Measurements from ENCODE around the gene LZTFL1. TPM values are rescaled to one million over a fixed set of nuclear protein-coding genes. Genes with fewer than 3 reads are reported as not detected.

LZTFL1 gene
- total RNA-seq, 1 experiment from 2014 or later, result 21.0 TPM

- TF ChIP-seq EZH2phosphoT487 (IDR thresholded peaks at IDR 0.05; ENCODE audit: borderline replicate concordance) (no peak), JUND (IDR thresholded peaks at IDR 0.05) (no peak), EGR1 (IDR thresholded peaks at IDR 0.05; ENCODE audit: low read depth) (no peak), SIN3A (IDR thresholded peaks at IDR 0.05; ENCODE audit: low read depth) (no peak), SP1 (IDR thresholded peaks at IDR 0.05; ENCODE audit: low read depth) (no peak), YY1 (IDR thresholded peaks at IDR 0.05; ENCODE audit: extremely low read depth, insufficient replicate concordance, low read depth, low read length) (no peak), POLR2A (IDR thresholded peaks at IDR 0.05; ENCODE audit: borderline replicate concordance, extremely low read depth, insufficient read depth, insufficient read length) (no peak), CTCF (IDR thresholded peaks at IDR 0.05 in 2 of 3, conservative IDR thresholded peaks at IDR 0.05 in 1 of 3; ENCODE audit: borderline replicate concordance in 1 of 3, insufficient read depth in 1 of 3, low read depth in 2 of 3, low read length in 2 of 3) (no peak), CBX3 (IDR thresholded peaks at IDR 0.05; ENCODE audit: low read depth) (no peak), MAX (IDR thresholded peaks at IDR 0.05) (no peak), ATF3 (IDR thresholded peaks at IDR 0.05) (no peak), SRF (IDR thresholded peaks at IDR 0.05; ENCODE audit: low read depth) (no peak), ZFX (IDR thresholded peaks at IDR 0.05) (no peak), REST (IDR thresholded peaks at IDR 0.05; ENCODE audit: low read depth) (no peak), POLR2AphosphoS5 (IDR thresholded peaks at IDR 0.05; ENCODE audit: low read depth, low read length) (no peak), EZH2 (IDR thresholded peaks at IDR 0.05) (no peak), ZNF274 (IDR thresholded peaks at IDR 0.05; ENCODE audit: low read depth, low read length) (no peak), TCF7L2 (IDR thresholded peaks at IDR 0.05; ENCODE audit: borderline replicate concordance, extremely low read depth, insufficient read depth, insufficient read length) (no peak)
- Histone ChIP-seq H2AFZ (ENCODE audit: low read depth, low read length, poor library complexity, severe bottlenecking) (no peak overlapping the region), H3K9me2 (ENCODE audit: insufficient read depth) (no peaks in the 10 kb centered on the region), H3K36me3 (ENCODE audit: control insufficient read depth in 1 of 2, insufficient read depth in 2 of 2, low read length in 2 of 2) (no peaks in the 10 kb centered on the region), H3K4me1 (ENCODE audit: control insufficient read depth in 1 of 2, insufficient read depth in 2 of 2, low read length in 2 of 2) (no peaks in the 10 kb centered on the region), H3K79me2 (ENCODE audit: insufficient read depth, low read length) (no peaks in the 10 kb centered on the region), H3K27me3 (ENCODE audit: insufficient read depth, low read length) (no peaks in the 10 kb centered on the region), H4K20me1 (ENCODE audit: insufficient read depth) (no peaks in the 10 kb centered on the region), H3K4me3 (replicated peaks in 1 of 2; ENCODE audit: low read depth in 1 of 2, low read length in 2 of 2) (no peak overlapping the region), H3K9me3 (ENCODE audit: control insufficient read depth in 1 of 2, insufficient read depth in 1 of 2, low read depth in 1 of 2, low read length in 2 of 2) (no peaks in the 10 kb centered on the region), H3K27ac (ENCODE audit: low read depth, low read length) (no peak overlapping the region), H3K9ac (ENCODE audit: low read length) (no peak overlapping the region), H3K4me2 (ENCODE audit: low read length) (no peak overlapping the region)
- ChIA-PET CTCF (no interaction called here), RAD21 (ENCODE audit: low non-redundant PET in 1 of 2, low total read pairs in 2 of 2, uncharacterized antibody in 2 of 2, unreplicated experiment in 2 of 2) (no interaction called here), POLR2A (no interaction called here)
- BruUV-seq (replicated peaks), result no TSS peak
- intact Hi-C loops (cut with micrococcal nuclease), result no loop called here
- DNase-seq (ENCODE audit: low read depth, low spot score), result no peak
- no peak; the same call in 1 of the 2 replicates for ATAC-seq
Measured at GRCh38 chr3:45785605-45786150, 56.2 kb downstream of the LZTFL1 start.
